Kidney glomerular epithelial cell (primary cell): ENCODE measurements around the gene GUCY1A1.

ENCODE experiments used
- DNase-seq: peaks from one replicate; lab custom pipeline; 2025; lab: John Stamatoyannopoulos, UW

The GUCY1A1 gene

GRCh38 chr4:155659176-155659575 lies 7.5 kb upstream of the GUCY1A1 start:
- no peak for DNase-seq

DNA sequence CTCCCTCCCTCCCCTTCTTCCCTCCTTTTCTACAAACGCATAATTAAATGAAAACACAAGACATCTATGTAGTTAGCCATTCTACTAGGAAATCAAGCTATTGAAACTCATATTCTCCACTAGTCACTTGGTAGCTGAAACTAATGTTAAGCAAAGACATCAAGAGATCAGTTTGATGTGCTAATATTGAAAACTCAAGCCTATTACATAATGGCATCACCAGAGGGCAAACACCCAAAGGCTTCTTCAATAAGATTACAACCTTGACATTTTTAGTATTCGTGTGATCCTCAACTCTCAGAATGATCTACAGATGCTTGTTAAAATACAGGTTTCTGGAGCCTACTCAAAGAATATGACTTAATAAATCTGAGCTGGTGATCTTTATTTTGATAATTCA lies 6.2 kb upstream of the GUCY1A1 start:
- DNase-seq, result no peak

DNA sequence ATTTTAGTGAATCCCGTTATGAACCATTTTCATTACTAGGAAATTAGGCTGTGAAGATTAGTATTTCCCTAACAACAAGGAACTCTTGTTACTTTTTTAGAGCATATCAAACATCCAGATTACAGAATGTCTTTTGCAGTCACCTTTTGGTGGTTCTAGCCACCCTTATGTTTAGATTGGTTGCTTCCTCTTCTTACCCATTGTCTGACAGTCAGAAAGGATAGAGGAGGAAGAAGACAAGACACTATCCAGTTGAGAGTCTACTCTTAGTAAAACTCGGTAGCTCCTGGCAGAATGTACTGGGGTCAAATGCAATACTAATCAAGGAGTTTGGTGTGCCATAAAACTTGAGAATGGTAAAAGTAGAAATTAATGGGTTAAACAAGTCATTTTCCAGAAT lies 1.6 kb upstream of the GUCY1A1 start:
- DNase-seq, result no peak

DNA sequence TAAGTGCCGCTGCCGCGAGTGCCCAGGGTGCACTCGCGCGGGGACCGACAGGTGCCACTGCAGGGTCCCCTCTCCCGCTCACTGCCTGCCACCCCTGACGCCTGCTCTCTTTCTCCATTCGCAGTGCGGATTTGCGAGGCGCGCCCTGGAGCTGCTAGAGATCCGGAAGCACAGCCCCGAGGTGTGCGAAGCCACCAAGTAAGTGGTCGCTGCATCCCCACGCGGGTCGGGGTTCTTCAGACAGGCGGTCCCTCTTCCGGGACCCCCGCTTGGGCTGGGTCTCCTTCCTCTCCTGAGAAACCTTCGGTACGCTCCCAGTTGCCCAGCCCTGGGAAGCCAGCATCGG lies 547 bp downstream of the GUCY1A1 start:
- no peak for DNase-seq

DNA sequence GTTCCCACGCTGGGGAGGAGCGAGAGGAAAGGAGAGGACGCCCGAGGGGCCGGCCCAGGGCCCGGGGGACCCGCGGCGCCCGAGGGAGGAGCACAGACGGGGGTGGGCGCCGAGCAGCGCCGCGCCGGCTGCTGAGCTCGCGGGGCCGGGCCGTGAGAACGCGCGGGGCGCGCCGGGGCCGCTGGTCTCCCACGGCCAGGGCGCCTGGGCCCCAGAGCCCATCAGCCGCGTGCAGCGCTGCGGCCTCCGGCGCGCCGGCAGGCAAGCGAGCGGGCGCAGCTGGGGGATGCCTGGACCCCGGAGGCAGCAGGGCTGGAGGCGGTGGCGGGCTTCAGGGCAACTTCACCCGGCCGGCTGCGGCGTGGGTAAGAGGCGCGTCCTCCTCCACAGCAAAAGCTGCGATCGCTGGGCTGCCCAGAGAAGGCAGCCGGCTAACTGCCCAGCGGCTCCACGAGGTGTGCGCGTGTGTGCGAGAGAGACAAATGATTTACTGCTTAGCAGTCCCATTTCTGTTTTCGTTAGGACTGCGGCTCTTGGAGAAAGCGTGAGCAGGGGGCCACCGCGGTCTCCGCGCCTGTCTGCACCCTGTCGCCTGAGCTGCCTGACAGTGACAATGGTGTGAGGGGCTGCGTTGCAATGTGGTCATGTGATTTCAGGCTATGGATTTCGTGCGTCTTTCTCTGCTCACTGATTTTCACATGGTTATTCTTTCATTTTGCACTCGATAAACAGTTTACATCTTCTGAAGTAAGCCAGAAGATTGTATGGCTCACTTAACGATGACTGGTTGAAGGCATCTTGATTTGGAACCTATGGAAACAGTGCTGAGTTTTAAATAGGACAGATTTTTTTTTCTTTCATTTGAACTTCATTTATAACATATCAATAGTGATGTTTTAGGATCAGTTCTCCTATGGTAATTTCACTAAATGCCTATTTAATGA lies 1.2 kb downstream of the GUCY1A1 start:
- DNase-seq, result no peak

DNA sequence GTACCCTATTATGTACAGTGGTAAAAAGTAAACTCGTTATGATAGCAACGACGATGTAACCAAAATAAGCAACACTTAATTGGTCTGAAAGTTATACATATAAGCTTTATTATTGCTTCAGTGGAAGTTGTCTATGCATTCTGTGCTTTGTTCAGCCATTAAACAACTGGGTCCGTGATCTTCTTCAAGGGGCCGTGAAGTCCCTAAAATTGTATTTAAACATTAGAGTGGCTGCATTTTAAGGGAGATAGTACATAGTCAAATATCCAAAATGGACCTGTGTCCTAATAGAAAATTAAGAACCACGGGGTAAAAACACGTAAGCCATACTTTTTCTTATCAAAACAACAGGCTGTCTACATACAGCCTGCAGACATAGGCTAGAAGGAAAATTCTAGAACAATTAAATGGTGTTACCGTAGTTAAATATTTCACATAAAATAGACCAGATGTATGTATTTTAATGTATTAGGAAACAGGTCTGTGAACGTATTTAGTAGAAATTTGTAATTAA lies 2.1 kb downstream of the GUCY1A1 start:
- DNase-seq, result no peak

DNA sequence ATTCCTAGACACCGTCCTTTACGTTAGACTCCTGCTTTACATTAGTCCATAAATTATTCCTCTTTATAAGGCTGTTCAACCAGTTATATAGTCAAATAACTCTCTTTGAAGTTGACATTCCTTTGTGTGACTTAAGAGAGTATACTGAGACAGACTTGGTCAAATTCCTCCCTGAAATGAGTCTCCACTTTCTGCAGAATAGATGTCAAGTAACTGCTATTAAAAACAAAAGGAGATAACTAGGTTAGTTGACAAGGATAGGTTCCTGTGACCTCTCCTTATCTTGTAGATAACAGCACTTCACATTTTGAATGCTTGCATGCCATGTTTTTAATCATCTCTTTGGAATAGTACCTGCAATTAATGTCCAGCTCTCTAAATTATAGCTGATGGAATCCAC lies 5.7 kb downstream of the GUCY1A1 start:
- DNase-seq, result no peak

DNA sequence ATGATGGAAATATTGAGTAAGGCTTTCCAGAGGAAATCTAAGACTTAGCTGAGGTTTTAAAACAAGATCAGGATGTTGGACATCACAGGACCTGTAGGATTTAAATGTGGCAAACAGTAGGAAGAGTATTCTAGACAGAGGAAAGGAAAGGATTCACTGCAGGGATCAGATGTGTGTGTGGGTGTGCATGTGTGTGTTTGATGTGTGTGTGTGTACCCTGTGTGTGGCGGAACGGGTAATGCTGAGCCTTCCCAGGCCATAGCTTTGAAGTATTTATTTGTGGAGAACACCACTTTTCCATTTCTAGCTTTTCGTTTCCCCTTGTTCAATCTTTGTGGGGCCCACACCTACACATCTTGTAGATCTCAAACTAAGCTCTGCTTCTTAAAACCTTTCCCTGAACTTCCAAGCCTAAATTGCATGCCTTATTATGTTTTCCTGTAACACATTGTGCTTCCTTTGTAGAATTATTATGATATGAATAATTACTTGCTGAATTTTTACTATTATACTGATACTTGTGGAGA lies 6.9 kb downstream of the GUCY1A1 start:
- no peak for DNase-seq

- no peak for DNase-seq
These were observed 8.0 kb downstream of the GUCY1A1 start for GRCh38 chr4:155674669-155675071.

DNA sequence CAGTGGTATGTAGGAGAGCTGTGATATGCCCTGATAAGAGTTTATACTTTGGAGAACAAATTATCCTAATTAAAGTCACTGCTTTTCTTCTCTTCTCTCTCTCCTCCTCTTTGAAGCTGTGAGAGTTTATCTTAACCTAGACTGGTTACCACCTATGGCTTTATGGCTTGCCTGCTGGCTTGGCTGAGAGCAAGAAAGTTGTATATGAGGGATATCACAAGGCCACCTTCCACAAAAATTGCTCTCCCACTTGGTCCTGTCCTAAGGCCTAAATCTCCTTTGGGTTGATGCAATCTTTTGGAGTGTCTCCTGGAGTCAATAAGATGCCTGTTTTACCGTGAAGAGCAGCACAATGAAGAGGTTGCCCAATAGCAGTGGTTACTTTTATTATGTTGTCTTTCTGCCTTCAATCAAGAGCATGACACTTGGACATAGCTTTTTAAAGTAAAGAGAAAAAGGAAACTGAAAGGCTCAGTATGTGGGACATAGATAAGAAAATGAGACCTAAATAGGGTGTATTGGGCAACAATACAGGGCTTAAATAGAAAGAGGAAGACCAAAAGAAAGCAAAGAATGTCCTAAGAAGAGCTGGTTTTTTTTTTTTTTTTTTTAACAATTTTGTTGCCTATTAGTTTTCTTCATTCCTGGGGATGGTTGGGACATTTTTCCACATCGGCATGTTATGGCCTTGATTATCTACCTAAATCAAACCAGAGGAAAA lies 9.2 kb downstream of the GUCY1A1 start:
- no peak for DNase-seq

GRCh38 chr4:155676430-155676825 lies 9.8 kb downstream of the GUCY1A1 start:
- DNase-seq, result no peak

DNA sequence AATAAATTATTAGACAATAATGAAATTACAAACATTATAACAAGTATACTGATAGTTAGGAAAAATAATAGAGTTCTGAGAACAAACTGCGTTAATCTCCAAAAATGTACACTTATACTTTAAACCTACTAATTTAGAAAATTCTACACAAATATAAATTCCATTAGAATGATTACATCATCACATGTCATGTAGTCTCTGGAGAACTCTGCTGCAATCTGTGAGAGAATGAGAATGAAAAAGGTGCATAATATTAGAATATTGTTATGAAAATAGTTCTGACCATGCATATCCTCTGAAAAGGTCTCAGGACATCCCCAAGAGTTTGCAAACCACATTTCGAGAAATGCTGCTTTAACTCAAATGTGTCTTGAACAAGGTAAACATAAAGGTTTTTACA lies 11.4 kb downstream of the GUCY1A1 start:
- DNase-seq, result no peak

GRCh38 chr4:155679343-155679742 lies 12.7 kb downstream of the GUCY1A1 start:
- DNase-seq, result no peak

- DNase-seq, result no peak
These were observed 15.2 kb downstream of the GUCY1A1 start for GRCh38 chr4:155681886-155682285.

DNA sequence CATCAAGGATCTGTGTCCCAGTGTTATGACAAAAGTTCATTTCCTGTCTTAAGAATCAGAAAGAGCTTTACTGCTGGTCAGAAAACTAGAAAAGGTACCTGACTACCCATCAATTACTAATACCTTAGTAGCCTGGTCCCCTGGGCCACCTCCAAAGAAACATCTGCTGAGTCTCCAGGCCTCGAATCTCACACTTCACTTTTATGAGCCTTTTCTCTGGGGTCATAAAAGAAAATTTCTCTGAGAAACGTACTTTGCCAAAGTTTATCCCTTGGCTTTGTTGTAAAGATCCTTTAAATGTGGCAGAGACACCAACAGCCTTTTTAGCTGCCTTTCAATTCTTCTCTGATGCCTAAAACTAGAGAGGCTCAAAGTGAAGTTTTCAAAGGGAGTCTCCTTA lies 17.8 kb downstream of the GUCY1A1 start:
- DNase-seq, result no peak

- DNase-seq, result no peak
These were observed 18.4 kb downstream of the GUCY1A1 start for GRCh38 chr4:155684892-155685541.

GRCh38 chr4:155687380-155687982 lies 20.8 kb downstream of the GUCY1A1 start:
- DNase-seq, result no peak

DNA sequence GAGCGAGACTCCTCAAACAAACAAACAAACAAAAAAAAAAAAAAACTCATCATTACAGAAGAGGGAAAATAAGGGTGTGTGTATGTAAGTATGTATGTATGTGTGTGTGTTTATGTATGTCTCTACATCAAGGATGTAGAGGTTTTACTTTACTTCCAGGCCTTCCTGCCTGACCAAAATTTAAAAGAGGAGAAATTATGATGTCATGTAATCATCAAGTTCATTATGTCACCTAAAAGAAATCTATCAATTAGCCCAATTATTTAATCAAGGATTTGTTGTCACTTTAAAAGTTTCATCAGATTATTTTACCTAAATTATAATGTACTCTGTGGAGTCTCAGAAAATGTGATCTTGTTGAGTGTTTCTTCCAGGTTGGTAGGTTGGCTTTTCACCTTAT lies 21.6 kb downstream of the GUCY1A1 start:
- no peak for DNase-seq

GRCh38 chr4:155688860-155689259 lies 22.2 kb downstream of the GUCY1A1 start:
- DNase-seq, result no peak

- DNase-seq, result no peak
These were observed 23.6 kb downstream of the GUCY1A1 start for GRCh38 chr4:155690044-155690837.

DNA sequence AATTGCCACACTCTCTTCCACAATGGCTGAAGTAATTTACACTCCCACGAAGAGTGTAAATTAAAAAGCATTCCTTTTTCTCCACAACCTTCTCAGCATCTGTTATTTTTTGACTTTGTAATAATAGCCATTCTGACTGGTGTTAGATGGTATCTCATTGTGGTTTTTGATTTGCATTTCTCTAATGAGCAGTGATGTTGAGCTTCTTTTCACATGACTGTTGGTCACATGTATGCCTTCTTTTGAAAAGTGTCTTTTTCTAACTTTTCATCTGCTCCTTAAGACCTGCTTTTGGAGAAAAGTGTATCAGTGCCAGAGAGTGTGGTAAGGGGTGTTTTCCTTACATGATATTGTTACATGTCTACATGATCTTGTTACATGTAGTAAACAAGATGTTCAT lies 25.7 kb downstream of the GUCY1A1 start:
- DNase-seq, result no peak
